Measurements from ENCODE around the gene PDCD6IP. TPM values are rescaled to one million over a fixed set of nuclear protein-coding genes. Genes with fewer than 3 reads are reported as not detected.

PDCD6IP gene
- 205 TPM for total RNA-seq

GRCh38 chr3:33798418-33799201, at the start of gene PDCD6IP:
Gene PDCD6IP, plus strand, starts transcription at chr3:33798630. Its CDS starts 99 bp downstream, at chr3:33798729.

Other genes with a start within 250 kb of the PDCD6IP start
- gene CLASP2, start 80.4 kb upstream of the PDCD6IP start, total RNA-seq, result 1,298 TPM